ENCODE data around the gene SPTLC1.
A peak's percentile ranks its signal among the peaks of the same experiment; 100 is the strongest.
"Not testable (repeated sequence)": the region's sequence is repeated elsewhere in the genome, so short reads cannot be mapped to it uniquely, and the experiment has no call there.

SPTLC1 gene

DNA sequence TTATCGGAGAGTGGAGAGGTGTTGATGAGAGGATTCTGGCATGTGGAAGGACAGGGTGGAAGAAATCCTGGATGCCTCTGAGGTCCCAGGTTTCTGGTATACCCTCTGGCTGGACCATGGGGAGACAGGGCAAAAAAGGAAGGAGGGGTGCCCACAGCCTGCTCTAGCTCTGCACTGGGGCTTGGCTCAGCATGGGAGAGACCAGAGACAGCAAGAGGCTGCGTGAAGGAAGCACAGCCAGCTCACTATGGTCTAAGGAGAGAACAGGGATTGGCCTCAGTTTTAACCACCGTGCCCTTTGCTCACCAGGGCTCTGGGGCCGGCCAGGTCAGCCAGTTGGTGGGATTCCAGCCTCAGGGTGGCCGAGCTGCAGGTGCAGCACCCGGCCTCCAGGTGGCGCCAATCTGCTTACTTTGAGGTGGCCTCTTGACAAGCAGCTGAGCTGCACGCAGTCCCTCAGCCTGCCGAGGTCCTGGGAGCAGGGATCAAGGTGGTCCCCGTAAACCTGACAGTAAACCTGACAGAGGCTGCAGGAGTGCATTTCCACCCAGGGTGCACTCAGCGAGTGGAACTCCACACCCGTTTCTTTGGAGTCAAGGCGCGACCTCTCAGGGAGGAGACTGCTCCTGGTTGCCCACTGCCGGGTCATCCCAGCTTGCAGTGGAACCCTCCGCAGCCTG is 25.0 kb upstream of the SPTLC1 start:
- no peak for DNase-seq

- not testable (repeated sequence) for DNase-seq
Measured at GRCh38 chr9:92138960-92139540, 23.8 kb upstream of the SPTLC1 start.

DNA sequence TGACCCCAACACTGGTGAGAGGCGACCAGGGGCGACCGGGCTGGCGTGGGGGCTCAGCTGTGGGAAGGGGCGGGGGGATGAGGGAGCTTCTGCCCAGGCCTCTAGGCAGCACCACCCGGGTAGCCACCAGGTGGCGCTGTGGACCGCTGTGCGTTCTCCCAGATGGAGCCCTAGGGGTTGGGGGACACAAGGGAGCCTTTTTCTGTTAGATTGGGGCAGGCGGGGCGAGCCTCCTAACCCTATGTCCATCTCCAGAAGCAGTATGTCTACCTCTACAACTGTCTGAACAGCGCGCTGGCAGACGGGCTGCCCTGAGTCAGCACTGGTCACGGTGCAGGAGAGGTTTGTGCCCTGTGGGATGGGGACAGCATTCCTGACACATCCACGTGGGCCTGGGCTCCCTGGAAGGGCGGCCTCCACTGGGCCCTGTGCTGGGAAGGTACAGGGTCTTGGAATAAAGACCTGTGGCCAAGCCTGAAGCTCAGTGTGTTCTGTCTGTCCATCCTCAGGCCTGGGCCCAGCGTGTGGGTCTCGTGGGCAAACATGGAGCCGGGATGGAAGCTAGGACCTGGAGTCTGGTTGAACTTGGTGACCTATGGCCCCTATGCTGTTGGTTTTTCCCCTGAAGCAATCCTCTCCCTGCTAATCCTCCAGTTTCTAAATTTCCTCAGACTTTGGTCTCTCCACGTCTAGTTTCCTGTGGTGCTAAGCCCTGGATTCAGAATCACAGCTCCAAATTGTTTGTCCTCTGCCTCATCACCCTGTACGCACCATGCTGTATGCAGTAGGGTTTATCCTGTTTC is 23.1 kb upstream of the SPTLC1 start:
- DNase-seq = no peak

- DNase-seq = no peak
Measured at GRCh38 chr9:92136184-92136858, 21.1 kb upstream of the SPTLC1 start.

DNA sequence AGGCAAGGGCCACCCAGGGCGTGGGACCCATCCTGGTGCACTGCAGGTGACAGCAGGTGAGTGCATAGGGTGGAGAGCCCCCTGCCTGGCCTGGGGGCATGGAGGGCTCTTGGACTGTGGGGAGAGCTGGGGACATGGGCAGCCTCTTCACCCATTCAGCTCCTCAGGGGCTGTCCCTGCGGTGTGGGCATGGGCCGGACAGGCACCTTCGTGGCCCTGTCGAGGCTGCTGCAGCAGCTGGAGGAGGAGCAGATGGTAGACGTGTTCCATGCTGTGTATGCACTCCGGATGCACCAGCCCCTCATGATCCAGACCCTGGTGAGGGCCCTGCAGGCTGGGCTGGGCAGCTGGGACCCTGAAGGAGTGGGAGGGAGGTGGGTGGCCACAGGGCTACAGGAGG is 20.4 kb upstream of the SPTLC1 start:
- DNase-seq = no peak

DNA sequence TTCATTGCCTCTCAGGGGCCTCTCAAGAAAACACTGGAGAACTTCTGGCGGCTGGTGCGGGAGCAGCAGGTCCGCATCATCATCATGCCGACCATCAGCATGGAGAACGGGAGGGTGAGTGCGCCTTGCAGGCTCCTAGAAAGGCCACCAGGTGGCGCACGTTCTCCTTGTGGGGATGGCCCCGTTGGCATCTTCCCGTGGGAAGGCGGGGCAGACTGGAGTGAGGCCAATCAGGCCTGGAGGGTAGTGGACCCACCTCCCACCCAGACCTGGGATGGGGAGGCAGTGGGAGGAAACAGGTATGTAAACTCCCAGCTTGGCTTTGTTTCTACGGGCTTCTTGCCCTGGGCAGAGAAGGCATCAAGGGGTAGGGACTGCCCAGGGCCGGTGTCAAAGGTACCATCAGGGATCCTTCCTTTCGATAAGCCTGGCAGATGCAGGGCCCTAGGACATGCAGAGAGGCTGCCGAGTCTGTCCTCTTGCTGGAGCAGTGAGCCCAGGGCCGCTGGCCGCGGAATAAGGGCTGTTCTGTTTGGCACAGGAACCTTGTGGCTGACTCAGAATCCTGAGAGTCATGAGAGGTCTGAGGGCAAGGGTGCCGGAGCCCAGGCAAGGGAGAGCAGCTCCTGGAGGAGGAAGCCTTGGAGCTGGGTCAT is 18.9 kb upstream of the SPTLC1 start:
- peak; percentile 46 for DNase-seq

DNA sequence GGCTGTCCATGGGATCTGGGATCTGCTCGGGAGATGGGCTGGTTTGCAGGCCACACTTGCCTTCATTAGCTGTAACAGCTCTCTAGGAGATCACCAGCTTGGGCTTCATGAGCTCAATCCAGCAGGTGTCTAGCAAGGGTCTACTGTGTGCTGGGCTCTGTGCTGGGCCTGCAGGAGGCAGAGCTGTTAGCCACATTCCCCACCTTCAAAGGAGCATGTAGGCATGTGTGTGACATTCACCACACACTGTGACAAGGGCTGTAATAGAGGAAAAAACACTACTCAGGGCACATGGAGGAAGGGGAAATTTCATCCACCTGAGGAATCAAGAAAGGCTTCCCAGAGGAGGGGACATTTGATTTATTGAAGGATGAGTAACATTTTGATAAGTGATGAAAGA is 17.7 kb upstream of the SPTLC1 start:
- DNase-seq = not testable (repeated sequence)

- no peak for DNase-seq
Measured at GRCh38 chr9:92132501-92132900, 17.3 kb upstream of the SPTLC1 start.

GRCh38 chr9:92122800-92123199 is 7.6 kb upstream of the SPTLC1 start:
- no peak for DNase-seq

DNA sequence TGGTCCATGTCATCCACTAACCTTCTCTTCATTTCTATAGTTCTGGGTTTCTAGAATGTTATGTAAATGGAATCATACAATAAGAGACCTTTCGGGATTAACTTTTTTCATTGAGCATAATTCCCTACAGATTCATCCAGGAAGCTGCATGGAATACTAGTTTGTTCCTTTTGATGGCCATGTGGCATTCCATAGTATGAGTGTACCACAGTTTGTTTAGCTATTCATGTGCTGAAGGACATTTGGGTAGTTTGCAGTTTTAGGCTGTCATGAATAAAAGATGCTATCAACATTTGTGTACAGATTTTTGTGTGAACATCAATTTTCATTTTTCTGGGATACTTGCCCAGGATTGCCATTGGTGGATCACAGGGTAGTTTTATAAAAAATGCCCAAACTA is 6.8 kb upstream of the SPTLC1 start:
- no peak for DNase-seq

DNA sequence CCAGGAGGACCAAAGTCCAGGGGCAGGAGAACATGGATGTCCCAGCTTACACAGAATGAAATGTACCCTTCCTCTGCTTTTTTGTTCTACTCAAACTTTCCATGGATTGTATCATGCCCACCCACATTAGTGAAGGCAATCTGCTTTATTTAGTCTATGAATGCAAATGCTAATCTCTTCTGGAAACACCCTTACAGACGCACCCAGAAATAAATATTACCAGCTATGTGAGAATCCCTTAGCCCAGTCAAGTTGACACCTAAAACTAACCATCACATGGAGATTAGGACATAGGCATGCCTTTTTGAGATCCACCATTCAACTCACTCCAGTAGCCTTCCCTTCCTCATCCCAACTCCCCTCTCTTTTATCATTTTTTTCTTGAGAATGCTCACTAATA is 6.1 kb upstream of the SPTLC1 start:
- no peak for DNase-seq

DNA sequence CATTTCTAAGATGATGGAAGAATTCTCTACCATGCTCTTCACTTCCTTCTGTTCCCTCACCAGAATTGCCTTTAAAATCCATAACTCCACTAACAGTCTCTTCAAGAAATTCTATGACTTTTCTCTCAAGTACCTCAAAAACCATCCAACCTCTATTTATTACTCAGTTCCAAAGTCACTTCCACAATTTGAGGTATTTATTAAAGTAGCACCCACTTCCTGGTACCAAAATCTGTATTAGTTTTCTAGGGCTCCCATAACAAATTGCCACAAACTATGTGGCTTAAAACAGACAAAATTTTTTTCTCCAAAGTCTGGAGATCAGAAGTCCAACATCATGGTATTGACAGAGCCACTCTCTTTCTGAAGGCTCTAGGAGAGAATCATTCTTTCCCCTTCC is 4.9 kb upstream of the SPTLC1 start:
- no peak for DNase-seq

DNA sequence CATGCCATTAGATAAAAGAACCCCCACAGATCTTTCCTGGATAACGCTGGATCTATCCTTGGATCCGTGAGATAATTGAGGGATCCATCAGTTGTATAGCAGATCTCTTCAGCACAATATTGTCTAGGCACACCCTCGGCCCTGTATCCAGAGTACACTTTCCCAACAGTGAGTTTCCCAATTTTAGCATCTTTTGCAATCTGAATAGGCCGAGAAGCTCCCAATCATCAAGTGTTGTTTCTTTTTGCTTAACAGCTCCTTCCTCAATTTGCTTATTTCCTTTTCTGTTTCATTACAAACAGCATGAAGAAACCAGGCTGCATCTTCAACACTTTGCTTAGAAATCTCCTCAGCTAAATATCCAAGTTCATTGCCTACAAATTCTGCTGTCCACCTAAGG is 4.4 kb upstream of the SPTLC1 start:
- DNase-seq = no peak

DNA sequence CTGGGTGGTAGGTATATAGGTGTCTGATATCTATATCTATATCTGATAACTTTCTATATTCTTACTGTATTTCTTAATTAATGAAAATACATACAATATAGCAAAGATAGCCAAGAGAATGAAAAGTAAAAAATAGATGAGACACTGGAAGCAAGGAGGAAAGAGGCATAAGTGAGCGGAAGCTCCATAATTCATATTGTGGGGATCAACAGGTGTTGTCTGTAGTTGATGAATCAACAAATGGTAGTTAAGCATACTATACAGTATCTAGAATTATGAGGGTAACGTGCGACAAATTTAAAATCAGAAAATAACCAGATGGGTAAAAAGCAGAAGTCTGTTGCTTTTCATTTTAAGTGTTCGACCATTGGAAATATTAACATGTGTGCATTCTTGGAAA is 7.1 kb downstream of the SPTLC1 start:
- DNase-seq = no peak

DNA sequence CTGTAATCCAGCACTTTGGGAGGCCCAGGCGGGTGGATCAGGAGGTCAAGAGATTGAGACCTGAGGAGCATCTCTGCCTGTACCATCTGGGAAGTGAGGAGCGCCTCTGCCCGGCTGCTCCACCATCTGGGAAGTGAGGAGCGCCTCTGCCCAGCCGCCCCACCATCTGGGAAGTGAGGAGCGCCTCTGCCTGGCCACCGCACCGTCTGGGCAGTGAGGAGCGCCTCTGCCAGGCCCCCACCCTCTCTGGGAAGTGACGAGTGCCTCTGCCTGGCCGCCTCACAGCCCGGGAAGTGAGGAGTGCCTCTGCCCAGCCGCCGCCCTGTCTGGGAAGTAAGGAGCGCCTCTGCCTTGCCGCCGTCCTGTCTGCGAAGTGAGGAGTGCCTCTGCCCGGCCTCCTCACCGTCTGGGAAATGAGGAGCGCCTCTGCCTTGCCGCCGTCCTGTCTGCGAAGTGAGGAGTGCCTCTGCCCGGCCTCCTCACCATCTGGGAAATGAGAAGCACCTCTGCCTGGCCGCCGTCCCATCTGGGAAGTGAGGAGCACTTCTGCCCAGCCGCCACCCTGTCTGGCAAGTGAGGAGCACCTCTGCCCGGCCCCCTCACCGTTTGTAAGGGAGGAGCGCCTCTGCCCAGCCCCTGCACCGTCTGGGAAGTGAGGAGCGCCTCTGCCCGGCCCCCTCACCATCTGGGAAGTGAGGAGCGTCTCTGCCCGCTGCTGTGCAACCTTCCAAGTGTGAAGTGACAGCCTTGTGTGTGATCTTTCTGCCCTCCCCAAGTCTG is 9.6 kb downstream of the SPTLC1 start:
- not testable (repeated sequence) for DNase-seq

DNA sequence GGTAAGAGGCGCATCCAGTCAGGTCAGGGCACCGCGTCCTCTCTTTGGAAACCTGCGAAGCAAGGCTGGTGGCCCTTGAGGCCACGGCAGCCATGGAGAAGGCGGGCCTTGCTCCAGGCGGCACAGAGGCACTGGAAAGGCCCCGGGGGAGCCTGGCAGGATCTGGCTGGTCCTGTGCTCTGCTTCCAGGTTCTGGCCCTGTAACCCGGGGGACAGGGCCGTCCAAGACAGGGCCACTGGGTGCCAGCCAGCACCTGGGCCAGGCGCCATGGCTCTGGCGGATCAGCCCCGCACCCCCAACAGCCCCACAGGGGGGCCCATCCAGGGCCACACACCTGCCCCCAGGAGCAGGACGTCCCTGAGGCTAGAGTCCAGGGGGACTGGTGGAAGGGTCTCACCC is 11.6 kb downstream of the SPTLC1 start:
- not testable (repeated sequence) for DNase-seq

GRCh38 chr9:92100237-92100911 is 14.8 kb downstream of the SPTLC1 start:
- DNase-seq = no peak

- DNase-seq = no peak
Measured at GRCh38 chr9:92098638-92099037, 16.6 kb downstream of the SPTLC1 start.

- DNase-seq = no peak
Measured at GRCh38 chr9:92097997-92098482, 17.2 kb downstream of the SPTLC1 start.

- DNase-seq = no peak
Measured at GRCh38 chr9:92095236-92095635, 20.0 kb downstream of the SPTLC1 start.

DNA sequence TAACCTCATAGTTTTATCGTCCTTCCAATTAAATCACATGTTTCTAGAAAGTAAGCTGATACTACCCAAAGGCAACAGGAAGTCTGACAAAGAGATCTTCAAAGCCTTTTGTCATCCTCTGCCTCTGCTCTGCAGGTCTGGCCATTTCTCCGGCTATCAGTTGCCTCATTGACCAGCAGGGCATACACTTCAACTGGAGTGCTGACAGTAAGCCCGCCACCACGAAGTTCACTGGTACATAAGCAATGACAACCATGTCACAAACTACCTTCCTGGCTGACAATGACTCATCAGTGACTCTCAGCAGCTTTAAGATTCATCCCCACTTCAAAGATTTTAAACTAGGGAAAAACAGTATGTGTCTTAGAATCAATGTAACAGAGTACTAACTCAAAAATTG is 20.6 kb downstream of the SPTLC1 start:
- DNase-seq = no peak

- no peak for DNase-seq
Measured at GRCh38 chr9:92077888-92078287, 37.3 kb downstream of the SPTLC1 start.
